Glutamatergic neuron (in vitro differentiated cells): ENCODE measurements around the gene GPX3. TPM values are rescaled to one million over a fixed set of nuclear protein-coding genes. Genes with fewer than 3 reads are reported as not detected.

Source experiments
- DNase-seq: peaks from one replicate; pipeline ENCODE4 v3.0.0; 2022
- H3K27ac Mint-ChIP-seq: one replicate; pipeline ENCODE4 v1.8.0; 2020; ENCODE audit warnings: mild to moderate bottlenecking, mixed read lengths, inconsistent platforms; ENCODE audit not compliant: unreplicated experiment
- H3K27me3 Mint-ChIP-seq: one replicate; pipeline ENCODE4 v1.8.0; 2020; ENCODE audit warnings: mild to moderate bottlenecking, moderate library complexity, mixed read lengths, inconsistent platforms; ENCODE audit not compliant: unreplicated experiment
- H3K36me3 Mint-ChIP-seq: one replicate; pipeline ENCODE4 v1.8.0; 2020; ENCODE audit warnings: mild to moderate bottlenecking, mixed read lengths, inconsistent platforms; ENCODE audit not compliant: unreplicated experiment
- H3K4me1 Mint-ChIP-seq: one replicate; pipeline ENCODE4 v1.8.0; 2020; ENCODE audit warnings: mild to moderate bottlenecking, low read depth, mixed read lengths, inconsistent platforms; ENCODE audit not compliant: unreplicated experiment
- H3K4me3 Mint-ChIP-seq: one replicate; pipeline ENCODE4 v1.8.0; 2020; ENCODE audit warnings: mild to moderate bottlenecking, mixed read lengths, inconsistent platforms; ENCODE audit not compliant: unreplicated experiment
- H3K9me3 Mint-ChIP-seq: one replicate; pipeline ENCODE4 v1.8.0; 2020; ENCODE audit warnings: mild to moderate bottlenecking, moderate library complexity, mixed read lengths, inconsistent platforms; ENCODE audit not compliant: unreplicated experiment
- CTCF ChIP-seq: fragments of 200-600 bp; sonication (generic); IDR thresholded peaks from one replicate; pipeline ENCODE4 v1.5.0; 2021; ENCODE audit not compliant: partially characterized antibody, unreplicated experiment
- total RNA-seq: library from RNA; stranded (reverse); fragmentation: NEBNext Ultra II Directional; extraction: Animal tissue kit (Norgen Biotek cat#: 25700); gene quantifications from one replicate; pipeline ENCODE4 v1.2.1, GENCODE V29; 2021; ENCODE audit not compliant: unreplicated experiment

The GPX3 gene
- total RNA-seq, 1 donor from 2014 or later = 20.4 TPM

- Mint-ChIP-seq H3K36me3 (no peaks in the 10 kb centered on the region), H3K4me1 (no peaks in the 10 kb centered on the region), H3K27me3 (no peaks in the 10 kb centered on the region), H3K9me3 (peaks cover 3% of the 10 kb centered on the region), H3K4me3 (no peak overlapping the region), H3K27ac (no peak overlapping the region)
- DNase-seq = no peak
- no peak for TF ChIP-seq CTCF
These were observed 7.5 kb upstream of the GPX3 start for GRCh38 chr5:151012862-151013261.

DNA sequence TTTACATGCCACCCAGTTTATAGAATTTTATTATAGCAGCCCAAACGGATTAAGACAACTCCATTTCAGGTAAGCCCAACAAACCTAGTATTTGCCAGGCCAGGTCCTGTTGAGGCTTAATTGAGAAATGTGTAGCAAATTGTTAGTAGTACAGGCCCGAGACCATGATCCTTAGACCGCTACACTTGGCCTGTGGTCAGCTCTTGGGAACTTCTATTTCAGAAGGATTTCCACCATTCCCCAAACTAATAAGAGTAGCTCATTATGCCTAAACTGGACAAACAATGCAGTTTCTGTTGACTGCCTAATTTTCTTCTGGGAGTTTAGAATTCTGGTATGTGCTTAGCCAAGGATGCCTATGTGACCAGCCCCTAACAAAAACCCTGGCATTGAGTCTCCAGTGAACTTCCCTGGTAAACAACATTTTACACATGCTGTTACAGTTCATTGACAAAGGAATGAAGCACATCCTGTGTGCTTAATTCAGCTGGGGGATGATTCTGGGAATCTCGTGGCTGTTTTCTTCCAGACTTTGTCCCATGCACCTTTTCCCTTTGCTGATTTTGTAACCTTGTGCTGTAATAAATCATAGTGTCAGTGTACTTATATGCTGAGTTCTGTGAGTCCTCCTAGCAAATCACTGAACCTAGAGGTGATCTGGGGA is 5.6 kb upstream of the GPX3 start:
- H3K9me3 Mint-ChIP-seq = peaks cover 3% of the 10 kb centered on the region
- no peak for DNase-seq
- H3K27ac Mint-ChIP-seq = no peak overlapping the region
- TF ChIP-seq CTCF = no peak
- no peaks in the 10 kb centered on the region for H3K36me3 Mint-ChIP-seq
- no peak overlapping the region for H3K4me3 Mint-ChIP-seq
- no peaks in the 10 kb centered on the region for H3K27me3 Mint-ChIP-seq
- peaks cover 6% of the 10 kb centered on the region for H3K4me1 Mint-ChIP-seq

DNA sequence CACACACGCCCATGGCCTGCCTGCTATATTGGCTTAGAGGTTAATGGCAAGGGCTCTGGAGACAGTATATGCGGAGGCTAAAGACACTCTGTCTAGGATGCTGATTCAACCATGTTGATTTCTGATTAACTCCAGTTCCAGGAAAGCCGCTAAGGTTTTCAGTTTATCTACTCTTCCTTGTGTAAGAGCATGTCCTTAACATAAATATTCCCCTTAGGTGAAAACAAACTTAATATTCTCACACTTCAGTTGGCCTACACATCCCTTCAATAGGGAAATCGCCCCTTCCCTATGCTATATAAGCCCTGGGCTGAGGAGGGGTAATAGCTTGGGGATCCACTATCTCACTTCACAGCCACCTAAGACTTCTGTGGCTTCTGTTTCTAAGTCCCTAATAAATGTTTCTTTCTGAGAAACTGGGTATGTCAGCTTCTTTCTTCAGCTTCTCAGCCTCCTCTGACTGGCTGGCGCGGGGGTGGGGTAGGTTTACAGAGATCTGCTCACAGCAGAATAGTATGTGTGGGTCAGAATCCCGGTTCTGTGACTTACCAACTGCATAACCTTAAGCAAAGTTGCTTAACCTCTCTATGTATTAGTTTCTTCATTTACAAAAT is 4.3 kb upstream of the GPX3 start:
- Mint-ChIP-seq H3K27ac (no peak overlapping the region), H3K36me3 (no peaks in the 10 kb centered on the region), H3K9me3 (peaks cover 3% of the 10 kb centered on the region), H3K27me3 (no peaks in the 10 kb centered on the region), H3K4me3 (no peak overlapping the region), H3K4me1 (peaks cover 6% of the 10 kb centered on the region)
- DNase-seq = no peak
- no peak for TF ChIP-seq CTCF

DNA sequence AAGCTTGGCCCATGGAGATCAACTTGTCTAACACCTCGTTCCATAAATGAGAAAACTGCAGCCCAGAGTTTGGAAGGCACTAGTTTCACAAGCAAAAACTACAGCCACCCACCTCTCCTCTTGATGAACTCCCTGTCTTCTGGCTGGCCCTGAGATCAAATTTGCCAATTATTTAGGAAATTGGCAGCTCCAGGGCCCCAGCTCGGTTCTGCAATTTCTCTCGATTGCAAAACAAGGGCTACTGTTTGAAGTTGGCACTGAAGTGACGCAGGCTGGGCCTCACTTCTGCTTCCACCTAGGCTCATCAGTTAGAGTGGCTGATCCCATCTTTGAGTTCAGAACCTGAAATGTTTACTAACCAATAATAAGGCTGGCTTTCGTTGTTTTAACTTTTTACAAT is 3.7 kb upstream of the GPX3 start:
- no peak overlapping the region for H3K4me3 Mint-ChIP-seq
- peaks cover 6% of the 10 kb centered on the region for H3K4me1 Mint-ChIP-seq
- no peaks in the 10 kb centered on the region for H3K36me3 Mint-ChIP-seq
- peaks cover 2% of the 10 kb centered on the region for H3K9me3 Mint-ChIP-seq
- no peak for DNase-seq
- H3K27me3 Mint-ChIP-seq = no peaks in the 10 kb centered on the region
- TF ChIP-seq CTCF = no peak
- no peak overlapping the region for H3K27ac Mint-ChIP-seq

- Mint-ChIP-seq H3K4me3 (no peak overlapping the region), H3K27me3 (no peaks in the 10 kb centered on the region), H3K9me3 (no peaks in the 10 kb centered on the region), H3K4me1 (peaks cover 6% of the 10 kb centered on the region), H3K36me3 (no peaks in the 10 kb centered on the region), H3K27ac (no peak overlapping the region)
- no peak for TF ChIP-seq CTCF
- DNase-seq = no peak
These were observed 2.5 kb upstream of the GPX3 start for GRCh38 chr5:151017897-151018296.
